ENCODE measurements around the gene CTNNA3.

GRCh38 chr10:66223656-66224055 lies 1472.3 kb downstream of the CTNNA3 start:
- TF ChIP-seq CTCF (conservative IDR thresholded peaks at IDR 0.05 in 1 of 2, IDR thresholded peaks at IDR 0.05 in 1 of 2; ENCODE audit: low read depth in 1 of 2, low read length in 2 of 2) (no peak), EZH2 (IDR thresholded peaks at IDR 0.05; ENCODE audit: low read length, missing control alignments) (no peak)
